NCI-H82 (cell line): ENCODE results near the gene NAV2.
"Not testable (repeated sequence)": the region's sequence is repeated elsewhere in the genome, so short reads cannot be mapped to it uniquely, and the experiment has no call there.

Source experiments
- DNase-seq: peaks from one replicate; lab custom pipeline; 2025; lab: John Stamatoyannopoulos, UW

The NAV2 gene

GRCh38 chr11:19892876-19893275 is 180.2 kb downstream of the NAV2 start:
- DNase-seq: no peak

GRCh38 chr11:19894404-19894803 is 181.8 kb downstream of the NAV2 start:
- no peak for DNase-seq

- not testable (repeated sequence) for DNase-seq
Observed at GRCh38 chr11:19895037-19895436, 182.4 kb downstream of the NAV2 start.

- no peak for DNase-seq
Observed at GRCh38 chr11:19895776-19896175, 183.1 kb downstream of the NAV2 start.

- peak; percentile 79 for DNase-seq
Observed at GRCh38 chr11:19903620-19904069, 191.0 kb downstream of the NAV2 start.

- peak; percentile 45 for DNase-seq
Observed at GRCh38 chr11:19905280-19905853, 192.7 kb downstream of the NAV2 start.

GRCh38 chr11:19906126-19906525 is 193.5 kb downstream of the NAV2 start:
- no peak for DNase-seq

GRCh38 chr11:19907008-19907579 is 194.5 kb downstream of the NAV2 start:
- no peak for DNase-seq

- no peak for DNase-seq
Observed at GRCh38 chr11:19907839-19908238, 195.2 kb downstream of the NAV2 start.

GRCh38 chr11:19910931-19911330 is 198.3 kb downstream of the NAV2 start:
- DNase-seq: no peak

- peak; percentile 3 for DNase-seq
Observed at GRCh38 chr11:19912115-19912957, 199.7 kb downstream of the NAV2 start.

- no peak for DNase-seq
Observed at GRCh38 chr11:19912958-19913892, 200.6 kb downstream of the NAV2 start.

- no peak for DNase-seq
Observed at GRCh38 chr11:19913893-19914249, 201.2 kb downstream of the NAV2 start.

GRCh38 chr11:19915808-19916207 is 203.2 kb downstream of the NAV2 start:
- no peak for DNase-seq

GRCh38 chr11:19917069-19917468 is 204.4 kb downstream of the NAV2 start:
- no peak for DNase-seq

GRCh38 chr11:19918302-19919049 is 205.8 kb downstream of the NAV2 start:
- no peak for DNase-seq

GRCh38 chr11:19919050-19919561 is 206.5 kb downstream of the NAV2 start:
- DNase-seq: no peak

GRCh38 chr11:19920982-19921381 is 208.3 kb downstream of the NAV2 start:
- no peak for DNase-seq

- DNase-seq: no peak
Observed at GRCh38 chr11:19921976-19922688, 209.5 kb downstream of the NAV2 start.

- no peak for DNase-seq
Observed at GRCh38 chr11:19922689-19923035, 210.0 kb downstream of the NAV2 start.

- no peak for DNase-seq
Observed at GRCh38 chr11:19923626-19924025, 211.0 kb downstream of the NAV2 start.
